Activated CD4-positive, CD25-positive, alpha-beta regulatory T cell (primary cell): ENCODE data around the gene ZNF711.
"Not testable (repeated sequence)": the region's sequence is repeated elsewhere in the genome, so short reads cannot be mapped to it uniquely, and the experiment has no call there.

Experiments used
- DNase-seq, 4 experiments: peaks; one replicate each; lab custom pipeline; 2025; lab: John Stamatoyannopoulos, UW

The ZNF711 gene

DNA sequence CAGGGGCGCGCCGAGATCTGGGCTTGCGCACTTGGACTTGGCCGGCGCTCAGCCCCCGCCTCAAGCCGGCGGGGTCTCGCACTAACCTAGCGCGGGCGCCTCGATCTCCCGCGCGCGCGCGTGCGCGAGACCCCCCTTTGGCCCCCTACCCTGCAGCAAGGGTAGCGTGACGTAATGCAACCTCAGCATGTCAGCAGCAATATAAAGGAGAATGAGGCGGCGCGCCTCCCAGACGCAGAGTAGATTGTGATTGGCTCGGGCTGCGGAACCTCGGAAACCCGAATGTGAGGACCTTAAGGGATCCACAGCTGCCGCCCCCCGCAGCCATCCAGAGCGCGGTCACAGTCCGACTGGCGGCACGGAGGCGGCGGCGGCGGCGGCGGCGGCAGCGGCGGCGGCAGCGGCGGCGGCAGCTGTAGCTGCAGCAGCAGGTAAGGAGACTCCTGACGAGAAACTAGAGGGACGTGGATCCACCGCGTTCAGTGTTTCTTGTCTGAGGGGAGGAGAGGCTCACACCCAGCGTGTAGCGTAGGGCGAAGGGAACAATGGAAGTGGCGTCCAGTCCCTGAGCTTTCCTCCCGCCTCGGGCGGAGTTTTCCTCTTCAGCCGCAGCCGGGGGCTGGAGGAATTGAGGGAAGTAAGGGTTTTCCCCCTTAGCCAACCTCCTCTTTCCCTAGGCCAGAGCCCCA is at the start of gene ZNF711, which contains the start of gene SATL1:
Gene ZNF711, plus strand, starts transcription at position 231 of the 689 bp plus-strand sequence. CDS start 3,582 bp downstream, outside the sequence.
Gene SATL1, minus strand, starts transcription at position 19 of the 689 bp plus-strand sequence. CDS start 134,811 bp downstream, outside the sequence.
- no peak for DNase-seq

DNA sequence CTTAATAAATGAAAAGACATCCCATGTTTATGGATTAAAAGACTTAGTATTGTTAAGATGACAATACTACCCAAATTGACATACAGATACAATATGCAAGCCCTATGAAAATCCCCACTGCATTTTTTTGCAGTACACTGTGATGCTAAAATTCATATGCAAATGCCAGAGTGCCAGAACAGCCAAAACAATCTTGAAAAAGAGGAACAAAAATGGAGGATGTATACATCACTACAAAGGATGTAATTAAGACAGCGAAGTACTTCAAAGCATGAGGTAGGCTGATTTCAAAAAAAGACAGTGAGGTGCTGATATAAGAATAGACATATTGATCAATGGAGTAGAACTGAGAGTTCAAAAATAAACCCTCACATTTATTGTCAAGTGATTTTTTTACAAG is 47.5 kb upstream of the ZNF711 start:
- DNase-seq: no peak

DNA sequence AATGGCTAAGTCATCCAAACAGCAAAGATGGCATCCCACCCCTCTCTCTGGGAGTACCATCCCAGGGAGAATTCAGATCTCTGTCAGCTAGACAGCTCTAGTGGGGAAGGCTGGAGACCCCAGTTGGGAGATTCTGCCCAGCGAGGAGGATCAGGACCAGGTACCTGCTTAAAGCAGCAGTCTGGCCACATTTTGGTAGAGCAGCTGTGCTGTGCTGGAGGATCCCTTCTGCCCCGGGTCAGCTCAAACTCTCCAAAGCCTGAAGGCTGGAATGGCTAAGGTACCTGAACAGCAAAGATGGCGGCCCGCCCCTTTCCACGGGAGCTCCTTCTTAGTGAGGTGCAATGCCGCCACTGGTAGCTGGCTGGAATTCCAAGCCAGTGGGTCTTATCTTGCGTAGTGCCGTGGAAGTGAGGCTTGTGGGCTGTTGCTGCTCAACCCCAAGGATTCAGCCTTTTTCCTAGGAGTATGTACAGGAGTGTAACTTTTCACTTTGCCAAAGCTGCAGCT is 40.3 kb upstream of the ZNF711 start:
- DNase-seq: no peak

DNA sequence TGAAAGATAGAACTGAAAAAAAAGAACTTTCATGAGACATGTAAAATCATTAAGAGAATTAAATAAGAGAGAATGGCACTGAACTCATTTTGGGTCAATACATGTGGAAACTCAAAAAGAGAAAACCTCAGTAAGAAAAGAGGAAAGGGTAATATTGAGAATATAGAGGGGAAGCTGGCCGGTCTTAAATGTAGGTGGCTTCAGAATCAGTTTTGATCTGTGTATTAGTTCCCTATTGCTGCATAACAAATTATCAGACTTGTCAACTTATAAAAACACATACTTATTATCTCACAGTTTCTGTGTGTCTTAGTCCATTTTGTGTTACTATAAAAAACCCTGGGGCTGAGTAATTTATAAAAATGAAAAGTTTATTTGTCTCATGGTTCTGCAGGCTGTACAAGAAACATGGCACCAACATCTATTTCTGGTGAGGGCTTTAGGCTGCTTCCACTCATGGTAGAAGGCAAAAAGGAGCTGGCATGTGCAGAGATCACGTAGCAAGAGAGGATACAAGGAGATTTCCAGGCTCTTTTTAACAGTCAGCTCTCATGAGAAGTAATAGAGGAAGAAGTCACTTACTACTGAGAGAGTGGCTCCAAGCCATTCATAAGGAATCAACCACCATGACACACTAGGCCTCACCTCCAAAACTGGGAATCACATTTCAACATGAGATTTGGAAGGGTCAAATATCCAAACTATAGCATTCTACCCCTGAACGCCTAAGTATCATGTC is 29.8 kb upstream of the ZNF711 start:
- DNase-seq: no peak

DNA sequence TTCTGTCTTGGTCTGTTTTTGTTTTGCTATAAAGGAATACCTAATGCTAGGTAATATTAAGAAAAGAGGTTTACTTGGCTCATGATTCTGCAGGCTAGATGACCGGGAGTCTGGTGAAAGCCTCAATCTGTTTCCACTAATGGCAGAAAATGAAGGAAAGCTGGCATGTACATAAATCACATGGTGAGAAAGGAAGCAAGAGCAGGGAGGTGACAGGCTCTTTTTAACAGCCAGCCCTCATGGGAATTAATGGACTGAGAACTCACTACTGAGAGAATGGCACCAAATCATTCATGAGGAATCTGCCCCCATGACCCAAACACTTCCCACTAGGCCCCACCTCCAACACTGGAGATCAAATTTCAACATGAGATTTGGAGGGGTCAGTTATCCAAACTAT is 27.8 kb upstream of the ZNF711 start:
- no peak for DNase-seq

DNA sequence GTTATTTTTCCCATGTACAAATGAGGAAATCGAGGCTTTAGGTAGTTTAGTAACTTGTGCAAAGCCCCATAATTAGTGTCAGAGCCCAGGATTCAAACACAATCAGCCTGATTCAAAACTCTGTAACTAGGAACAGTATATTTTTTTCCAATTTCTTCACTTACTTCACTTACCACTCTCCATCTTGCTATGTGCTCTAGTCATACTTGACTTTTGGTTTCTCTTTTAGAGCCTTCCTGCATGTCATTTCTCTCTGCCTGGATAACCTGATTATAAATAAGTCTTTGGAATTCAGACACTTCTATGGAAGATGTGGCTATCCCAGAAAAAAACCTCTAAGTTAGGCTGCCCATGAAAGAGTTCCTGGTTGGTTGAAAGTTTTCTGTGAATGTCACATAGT is 22.4 kb upstream of the ZNF711 start:
- DNase-seq: no peak

DNA sequence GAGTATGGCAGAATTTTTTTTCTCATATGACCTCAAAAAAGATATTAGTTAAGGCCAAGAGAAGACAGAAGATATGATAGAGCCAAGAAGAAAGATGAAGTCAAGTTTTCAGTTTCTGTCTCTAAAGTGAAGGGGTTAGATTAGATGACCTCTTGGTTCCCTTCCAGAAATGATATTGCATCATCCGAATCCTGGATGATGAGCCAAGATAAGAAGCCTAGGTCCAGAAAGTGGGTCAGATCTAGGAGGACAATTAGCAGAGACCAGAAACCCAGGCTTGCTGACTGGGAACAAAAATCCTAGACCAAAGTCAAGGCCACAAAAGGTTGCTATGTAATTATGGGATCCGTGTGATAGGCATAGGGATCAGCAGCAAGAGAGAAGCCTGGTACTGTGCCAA is 20.4 kb upstream of the ZNF711 start:
- no peak for DNase-seq

DNA sequence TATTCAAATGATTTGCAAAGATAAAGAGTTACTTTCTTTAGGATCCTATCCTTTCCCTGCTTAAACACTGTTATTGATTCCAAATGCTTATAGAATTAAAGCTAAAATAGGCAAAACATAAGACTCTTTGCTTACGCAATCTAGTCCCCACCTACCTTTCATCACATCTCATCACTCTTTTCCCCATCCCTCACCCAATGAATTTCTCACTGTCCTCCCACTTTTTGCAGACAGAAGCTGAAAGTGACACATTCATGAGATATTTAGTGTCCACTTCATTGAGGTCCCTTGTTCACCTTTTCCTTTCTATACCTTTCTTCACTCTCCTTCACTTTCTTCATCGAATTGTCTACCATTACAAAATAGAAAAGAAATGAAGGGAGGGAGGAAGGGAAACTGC is 636 bp upstream of the ZNF711 start:
- DNase-seq: no peak

DNA sequence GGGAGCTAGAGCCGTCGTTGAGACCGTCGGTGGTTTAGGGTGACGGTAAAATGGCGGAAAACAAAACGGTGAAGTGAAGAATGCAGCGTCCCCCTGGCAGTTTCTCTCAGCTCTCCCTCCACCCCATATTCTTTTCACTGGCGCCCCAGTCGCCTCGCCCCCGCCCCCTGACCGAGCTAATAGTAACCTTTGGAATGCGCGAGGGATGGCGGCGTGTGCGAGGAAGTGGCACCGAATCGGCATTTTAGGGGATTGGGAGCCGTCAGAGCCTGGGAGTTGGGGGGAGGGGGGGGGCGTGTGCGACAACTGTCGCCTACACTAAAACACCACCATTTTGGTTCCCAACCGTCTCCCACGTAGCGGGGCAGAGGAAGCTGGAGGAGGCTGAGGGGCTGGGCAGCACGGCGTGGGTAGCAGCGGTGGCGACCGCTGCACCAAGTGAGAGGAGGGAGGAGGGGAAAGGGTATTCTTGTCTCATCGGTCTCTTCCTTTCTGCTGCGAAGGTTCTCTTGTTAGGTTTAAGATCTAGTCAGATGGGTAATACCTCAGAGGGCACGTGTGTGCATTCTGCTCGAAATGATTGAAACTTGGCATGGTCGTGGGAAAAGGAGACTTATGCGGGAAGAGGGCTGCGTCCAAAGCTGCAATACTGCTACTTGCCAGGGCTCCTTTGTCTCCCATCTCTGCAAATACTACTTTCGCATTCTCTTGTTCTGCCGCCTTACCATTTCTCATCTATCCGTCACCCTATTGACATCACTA is 840 bp downstream of the ZNF711 start:
- no peak for DNase-seq

DNA sequence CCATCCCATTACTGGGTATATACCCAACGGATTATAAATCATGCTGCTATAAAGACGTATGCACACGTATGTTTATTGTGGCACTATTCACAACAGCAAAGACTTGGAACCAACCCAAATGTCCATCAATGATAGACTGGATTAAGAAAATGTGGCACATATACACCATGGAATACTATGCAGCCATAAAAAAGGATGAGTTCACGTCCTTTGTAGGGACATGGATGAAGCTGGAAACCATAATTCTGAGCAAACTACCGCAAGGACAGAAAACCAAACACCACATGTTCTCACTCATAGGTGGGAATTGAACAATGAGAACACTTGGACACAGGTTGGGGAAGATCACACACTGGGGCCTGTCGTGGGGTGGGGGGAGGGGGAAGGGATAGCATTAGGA is 41.5 kb downstream of the ZNF711 start:
- DNase-seq: not testable (repeated sequence)

DNA sequence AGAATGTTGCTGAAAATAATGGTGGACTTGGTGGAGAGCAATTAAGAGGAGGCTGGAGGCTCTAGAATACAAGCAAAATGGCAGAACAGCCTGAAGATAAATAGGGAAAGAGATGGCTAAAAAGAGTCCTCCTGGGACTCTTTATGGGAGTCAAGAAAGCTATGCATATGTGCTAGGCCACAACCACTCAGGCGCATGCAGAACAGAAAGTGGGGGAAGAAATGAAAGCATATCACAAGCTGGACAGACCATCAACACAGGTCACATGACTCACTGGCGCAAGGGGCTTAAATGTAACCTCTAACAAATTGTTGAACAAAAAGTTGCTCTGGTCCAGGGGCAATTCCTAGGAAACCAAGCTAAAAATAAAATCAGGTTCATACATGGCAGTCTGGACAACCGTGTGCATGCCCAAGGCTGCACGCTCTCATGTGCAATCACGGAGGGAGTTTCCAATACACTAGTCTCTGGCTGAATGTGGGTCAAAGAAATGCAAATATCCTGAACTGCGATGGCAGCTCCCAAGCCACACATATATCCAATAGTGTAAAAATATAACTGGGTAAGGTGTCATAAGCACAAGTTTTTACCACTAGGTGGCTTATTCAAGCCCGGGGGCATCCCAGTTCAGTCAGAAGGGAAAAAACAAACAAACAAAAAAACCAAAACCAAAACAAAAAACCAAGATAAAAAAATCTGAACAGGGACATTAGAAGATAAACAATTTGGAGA is 45.4 kb downstream of the ZNF711 start:
- DNase-seq: no peak

DNA sequence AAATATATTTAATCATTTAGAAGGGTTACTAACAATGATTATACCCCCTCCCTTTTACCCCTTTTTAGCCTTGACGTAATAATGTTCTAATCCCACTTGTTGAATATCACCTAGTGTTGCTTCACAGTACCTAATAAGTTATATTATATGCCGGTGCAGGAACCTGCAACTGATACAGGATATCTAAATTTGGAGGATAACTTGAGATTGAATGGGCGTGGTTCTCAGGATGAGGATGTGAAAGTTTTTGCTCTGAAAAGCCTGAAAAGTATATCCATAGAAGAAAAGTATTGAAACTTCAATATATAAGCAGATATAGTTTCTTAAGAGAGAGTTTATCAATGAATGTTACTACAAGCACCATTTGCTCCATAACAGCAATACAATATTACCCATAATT is 59.8 kb downstream of the ZNF711 start:
- DNase-seq: no peak

DNA sequence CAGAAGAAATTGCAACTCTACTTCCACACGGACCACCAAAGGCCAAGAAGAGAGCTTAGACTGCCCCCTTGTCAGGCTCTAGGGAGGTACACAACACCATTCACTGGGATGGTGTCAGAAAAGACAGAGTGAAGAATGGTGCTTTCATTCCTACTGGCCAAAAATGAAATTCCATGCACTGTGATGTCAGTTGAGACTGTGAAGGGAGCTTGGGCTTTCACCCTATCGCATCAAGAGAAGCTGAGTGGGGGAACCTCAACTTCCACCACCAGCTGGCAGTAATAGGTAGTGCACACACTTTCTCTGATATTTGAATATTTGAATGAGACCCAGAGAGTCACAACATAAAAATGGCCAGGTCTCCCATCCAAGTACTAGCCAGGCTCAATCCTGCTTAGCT is 65.9 kb downstream of the ZNF711 start:
- DNase-seq: no peak

DNA sequence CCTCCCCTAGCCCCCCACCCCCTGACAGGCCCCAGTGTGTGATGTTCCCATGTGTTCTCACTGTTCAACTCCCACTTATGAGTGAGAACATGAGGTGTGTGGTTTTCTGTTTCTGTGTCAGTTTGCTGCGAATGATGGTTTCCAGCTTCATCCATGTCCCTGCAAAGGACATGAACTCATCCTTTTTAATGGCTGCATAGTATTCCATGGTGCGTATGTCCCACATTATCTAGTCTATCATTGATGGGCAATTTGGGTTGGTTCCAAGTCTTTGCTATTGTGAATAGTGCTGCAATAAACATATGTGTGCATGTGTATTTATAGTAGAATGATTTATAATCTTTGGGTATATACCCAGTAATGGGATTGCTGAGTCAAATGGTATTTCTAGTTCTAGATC is 67.6 kb downstream of the ZNF711 start:
- not testable (repeated sequence) for DNase-seq
